H1 (cell line): ENCODE data around the gene TM9SF3. TPM values are rescaled to one million over a fixed set of nuclear protein-coding genes. Genes with fewer than 3 reads are reported as not detected.
A peak's percentile ranks its signal among the peaks of the same experiment; 100 is the strongest.

Experiments
- CTCF ChIA-PET: fragments of 300-600 bp; sonication (Branson Sonifier 250); formaldehyde crosslinking; loops from one replicate; lab custom pipeline; 2021; ENCODE audit not compliant: partially characterized antibody; lab: Charles Lee
- POLR2A ChIA-PET: fragments of 300-600 bp; sonication (Branson Sonifier 250); formaldehyde crosslinking; loops from one replicate; lab custom pipeline; 2021; ENCODE audit warnings: inconsistent platforms; ENCODE audit not compliant: partially characterized antibody; lab: Charles Lee
- DNase-seq, 2 experiments: peaks; one replicate each; pipeline versions ENCODE4 v3.0.0 to v3.0.0-alpha.2; 2010 to 2022; ENCODE audit warnings: low spot score in 2 of 2, low read depth in 1 of 2, mixed read lengths in 1 of 2
- FAIRE-seq: peaks from 2 replicates; lab custom pipeline; 2011; peaks lifted over from hg19 to GRCh38; lab: Jason Lieb, UNC
- H2AFZ ChIP-seq: 2 replicates; pipeline ENCODE4 v1.8.1; 2012; ENCODE audit warnings: low read length, inconsistent platforms
- H2AK5ac ChIP-seq: 2 replicates; pipeline ENCODE4 v1.6.1; 2013; ENCODE audit warnings: low read depth, low read length
- H2BK120ac ChIP-seq: replicated peaks from 2 replicates; pipeline ENCODE3; 2013; ENCODE audit warnings: low read depth, low read length, inconsistent platforms
- H2BK12ac ChIP-seq: 2 replicates; pipeline ENCODE4 v1.6.1; 2013; ENCODE audit warnings: low read depth, low read length
- H2BK15ac ChIP-seq: 2 replicates; pipeline ENCODE4 v1.6.1; 2013; ENCODE audit warnings: low read length
- H2BK20ac ChIP-seq: 2 replicates; pipeline ENCODE4 v1.6.1; 2013; ENCODE audit warnings: low read length
- H2BK5ac ChIP-seq: 2 replicates; pipeline ENCODE4 v1.6.1; 2013; ENCODE audit warnings: low read depth, low read length
- H3K14ac ChIP-seq: 2 replicates; pipeline ENCODE4 v1.6.1; 2013; ENCODE audit warnings: inconsistent platforms; ENCODE audit not compliant: insufficient read length
- H3K18ac ChIP-seq: 2 replicates; pipeline ENCODE4 v1.6.1; 2013; ENCODE audit warnings: low read length; ENCODE audit errors: extremely low read depth
- H3K23ac ChIP-seq: 2 replicates; pipeline ENCODE4 v1.6.1; 2013; ENCODE audit warnings: inconsistent platforms; ENCODE audit not compliant: insufficient read length
- H3K23me2 ChIP-seq: 2 replicates; pipeline ENCODE4 v1.6.1; 2013; ENCODE audit warnings: low read depth, low read length
- H3K27ac ChIP-seq: 2 replicates; pipeline ENCODE4 v1.6.1; 2011; ENCODE audit warnings: low read depth, low read length, inconsistent platforms
- H3K27me3 ChIP-seq, 4 experiments: replicated peaks in 1 of 4; 1 replicate in 1 of 4; 2 replicates in 3 of 4; pipeline versions ENCODE4 v1.6.1 to v1.8.1; 2011 to 2013; ENCODE audit warnings: low read length in 3 of 4, mild to moderate bottlenecking in 3 of 4, inconsistent platforms in 2 of 4, mixed read lengths in 2 of 4, moderate library complexity in 1 of 4; ENCODE audit not compliant: control insufficient read depth in 3 of 4, insufficient read depth in 3 of 4; ENCODE audit errors: extremely low read depth in 1 of 4
- H3K36me3 ChIP-seq, 4 experiments: 2 replicates each; pipeline versions ENCODE4 v1.6.1 to v1.8.1; 2011 to 2013; ENCODE audit warnings: mild to moderate bottlenecking in 4 of 4, low read length in 3 of 4, moderate library complexity in 2 of 4, control low read depth in 1 of 4, inconsistent platforms in 1 of 4; ENCODE audit not compliant: insufficient read depth in 4 of 4, control insufficient read depth in 2 of 4
- H3K4ac ChIP-seq: replicated peaks from 2 replicates; pipeline ENCODE3; 2013; ENCODE audit warnings: low read length, low read depth, mixed read lengths, inconsistent platforms; ENCODE audit not compliant: insufficient read length
- H3K4me1 ChIP-seq, 4 experiments: replicated peaks in 1 of 4; 1 replicate in 1 of 4; 2 replicates in 3 of 4; pipeline versions ENCODE4 v1.6.1 to v1.8.1; 2011 to 2013; ENCODE audit warnings: low read length in 3 of 4, inconsistent platforms in 2 of 4, mixed read lengths in 1 of 4; ENCODE audit not compliant: insufficient read depth in 4 of 4, control insufficient read depth in 3 of 4
- H3K4me2 ChIP-seq, 2 experiments: 2 replicates each; pipeline versions ENCODE4 v1.6.1 to v1.8.1; 2011 to 2013; ENCODE audit warnings: low read depth in 2 of 2, low read length in 2 of 2, control low read depth in 1 of 2, inconsistent platforms in 1 of 2, mild to moderate bottlenecking in 1 of 2; ENCODE audit not compliant: insufficient read depth in 1 of 2
- H3K4me3 ChIP-seq, 4 experiments: fragments of 200-600, 300-600 bp in 1 of 4; sonication (generic), shearing (Covaris generic), sonication (Bioruptor Twin) in 1 of 4; 2 replicates each; pipeline versions ENCODE4 v1.5.1 to v1.8.1; 2011 to 2016; ENCODE audit warnings: low read length in 4 of 4, low read depth in 3 of 4, control low read depth in 2 of 4, inconsistent platforms in 2 of 4, mild to moderate bottlenecking in 2 of 4, mixed read lengths in 1 of 4, moderate library complexity in 1 of 4; ENCODE audit not compliant: insufficient read depth in 2 of 4; ENCODE audit errors: extremely low read depth in 1 of 4
- H3K56ac ChIP-seq: replicated peaks from 2 replicates; pipeline ENCODE3; 2013; ENCODE audit warnings: low read depth, mild to moderate bottlenecking, mixed read lengths, low read length, inconsistent platforms; ENCODE audit not compliant: insufficient read length
- H3K79me1 ChIP-seq: 2 replicates; pipeline ENCODE4 v1.6.1; 2013; ENCODE audit warnings: low read depth, low read length, control low read depth
- H3K79me2 ChIP-seq, 2 experiments: 2 replicates each; pipeline versions ENCODE4 v1.6.1 to v1.8.1; 2012 to 2013; ENCODE audit warnings: low read length in 2 of 2, mild to moderate bottlenecking in 2 of 2, inconsistent platforms in 1 of 2; ENCODE audit not compliant: insufficient read depth in 2 of 2, control insufficient read depth in 1 of 2
- H3K9ac ChIP-seq, 4 experiments: replicated peaks in 1 of 4; 1 replicate in 1 of 4; 2 replicates in 3 of 4; pipeline versions ENCODE4 v1.6.1 to v1.8.1; 2011 to 2013; ENCODE audit warnings: low read depth in 3 of 4, low read length in 3 of 4, control low read depth in 2 of 4, mild to moderate bottlenecking in 2 of 4, moderate library complexity in 2 of 4, inconsistent platforms in 1 of 4; ENCODE audit errors: extremely low read depth in 1 of 4
- H3K9me3 ChIP-seq, 2 experiments: 2 replicates each; pipeline versions ENCODE4 v1.6.1 to v1.8.1; 2012 to 2013; ENCODE audit warnings: mild to moderate bottlenecking in 2 of 2, moderate library complexity in 2 of 2, control low read depth in 1 of 2, inconsistent platforms in 1 of 2, low read depth in 1 of 2, low read length in 1 of 2, mixed read lengths in 1 of 2; ENCODE audit not compliant: insufficient read depth in 2 of 2
- H4K20me1 ChIP-seq, 2 experiments: replicated peaks in 1 of 2; 2 replicates each; pipeline versions ENCODE3 to v1.8.1; 2011 to 2013; ENCODE audit warnings: inconsistent platforms in 2 of 2, low read length in 2 of 2, mild to moderate bottlenecking in 1 of 2; ENCODE audit not compliant: insufficient read depth in 2 of 2, control insufficient read depth in 1 of 2
- H4K5ac ChIP-seq: 2 replicates; pipeline ENCODE4 v1.6.1; 2013; ENCODE audit warnings: low read length, low read depth, mixed read lengths, inconsistent platforms; ENCODE audit not compliant: insufficient read length
- H4K8ac ChIP-seq: 2 replicates; pipeline ENCODE4 v1.8.0; 2013; ENCODE audit warnings: mild to moderate bottlenecking, moderate library complexity, low read length, inconsistent platforms; ENCODE audit not compliant: insufficient read depth; ENCODE audit errors: extremely low read depth
- H4K91ac ChIP-seq: replicated peaks from 2 replicates; pipeline ENCODE3; 2013; ENCODE audit warnings: low read length, mixed read lengths, inconsistent platforms; ENCODE audit not compliant: insufficient read length
- RAD21 ChIP-seq, 2 experiments: IDR thresholded peaks in 1 of 2; conservative IDR thresholded peaks in 1 of 2; 2 replicates each; pipeline ENCODE4 v1.6.1; 2011; ENCODE audit warnings: low read depth in 2 of 2, low read length in 2 of 2, improper control_type of control experiment in 1 of 2, inconsistent platforms in 1 of 2, mild to moderate bottlenecking in 1 of 2, moderate library complexity in 1 of 2
- RNF2 ChIP-seq: fragments of 200-900, 300-1000 bp; sonication (generic); IDR thresholded peaks from 2 replicates; pipeline ENCODE4 v1.7.1; 2016; ENCODE audit warnings: borderline replicate concordance, low read depth, mild to moderate bottlenecking, antibody characterized with exemption, low read length; ENCODE audit not compliant: poor library complexity, severe bottlenecking; ENCODE audit errors: missing control alignments
- SAP30 ChIP-seq: fragments of 300-600 bp; sonication (generic); IDR thresholded peaks from 2 replicates; pipeline ENCODE4 v1.7.1; 2012; ENCODE audit warnings: low read length, moderate library complexity, mild to moderate bottlenecking, inconsistent platforms; ENCODE audit not compliant: insufficient read depth, insufficient replicate concordance
- TEAD4 ChIP-seq: IDR thresholded peaks from 2 replicates; pipeline ENCODE4 v1.6.1; 2012; ENCODE audit warnings: low read depth, low read length, inconsistent platforms, mixed read lengths
- YY1 ChIP-seq: IDR thresholded peaks from 2 replicates; pipeline ENCODE4 v1.6.1; 2011; ENCODE audit warnings: low read depth, mild to moderate bottlenecking, low read length
- WGBS, 2 experiments: shearing (Covaris generic) in 1 of 2; methylation state at CpG; one replicate each; pipeline versions ENCODE4 v1.1.6 to v1.1.7; 2013 to 2015; ENCODE audit warnings: low lambda C conversion rate in 2 of 2, mixed read lengths in 2 of 2, inconsistent platforms in 1 of 2, low coverage in 1 of 2, missing lambda C conversion rate in 1 of 2; ENCODE audit not compliant: insufficient replicate concordance in 2 of 2, insufficient coverage in 1 of 2, insufficient read length in 1 of 2; ENCODE audit errors: extremely low coverage in 1 of 2, missing lambda C conversion rate in 1 of 2; 5-methylcytosine and 5-hydroxymethylcytosine counted together
- polyA plus RNA-seq, 7 experiments: library from polyadenylated mRNA; depleted of rRNA in 3 of 7; stranded (reverse) in 5 of 7; unstranded in 2 of 7; fragments of >200 nt in 5 of 7; fragments of 200-250 nt in 2 of 7; gene quantifications; 1 replicate in 5 of 7; 2 replicates in 1 of 7; 4 replicates in 1 of 7; pipeline versions ENCODE4 v1.2.1 to v1.2.3, GENCODE V29; 2011 to 2013; ENCODE audit warnings: missing spikeins in 2 of 7, mixed read lengths in 2 of 7
- total RNA-seq: library from RNA; stranded (reverse); fragmentation: NEBNext Ultra II Directional; extraction: Animal tissue kit (Norgen Biotek cat#: 25700); gene quantifications from 2 replicates; pipeline ENCODE4 v1.2.1, GENCODE V29; 2021

The TM9SF3 gene
- total and polyA plus RNA-seq, 2 of the 8 experiments (the other 6 are each of a cell fraction or from before 2014, with no cell fraction given) = 123 to 127 TPM

DNA sequence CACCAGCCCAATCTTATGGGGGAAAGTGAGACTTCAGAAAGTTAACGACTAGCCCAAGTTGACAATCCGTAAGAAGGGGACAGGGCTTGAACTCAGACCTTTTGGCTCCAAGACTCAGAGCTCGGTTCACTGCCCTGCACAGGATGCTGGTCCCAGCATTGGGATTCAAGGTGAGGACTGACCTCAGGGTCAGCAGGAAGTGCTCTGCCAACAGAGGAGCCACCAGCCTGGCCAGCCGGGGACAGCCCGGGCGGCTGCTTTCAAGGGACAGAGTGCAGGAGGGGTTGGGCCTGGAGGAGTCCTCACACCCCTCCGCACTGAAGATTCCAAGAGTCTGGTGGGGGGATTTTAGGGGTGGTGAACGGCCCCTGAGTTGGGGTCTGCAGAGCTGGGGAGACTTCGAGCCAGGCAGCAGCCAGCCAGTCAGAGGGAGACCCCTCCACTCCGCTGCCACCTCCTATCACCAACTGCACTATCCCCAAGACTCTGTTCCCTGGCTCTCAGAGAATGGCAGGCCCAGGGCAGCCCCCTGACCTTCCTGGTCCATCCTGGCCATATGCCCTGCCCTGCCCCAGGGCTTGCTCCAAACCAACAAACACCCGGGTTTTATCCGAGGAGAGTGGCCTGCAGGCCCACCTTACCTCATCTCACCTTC is 92.8 kb downstream of the TM9SF3 start:
- Histone ChIP-seq H3K4me3 (no peak overlapping the region), H2AK5ac (no peak overlapping the region), H3K14ac (no peak overlapping the region), H3K4me2 (no peak overlapping the region), H3K23ac (no peak overlapping the region), H3K36me3 (no peaks in the 10 kb centered on the region), H3K23me2 (no peaks in the 10 kb centered on the region), H4K20me1 (no peaks in the 10 kb centered on the region), H4K8ac (peak overlapping the region; percentile 30; the same call in 1 of the 2 replicates), H3K27ac (no peak overlapping the region), H2BK120ac (no peak overlapping the region), H2BK20ac (no peak overlapping the region), H4K5ac (no peak overlapping the region), H3K56ac (no peak overlapping the region), H3K27me3 (no peaks in the 10 kb centered on the region), H2AFZ (no peak overlapping the region), H2BK12ac (no peak overlapping the region), H3K9ac (no peak overlapping the region), H3K18ac (no peak overlapping the region), H3K9me3 (no peaks in the 10 kb centered on the region), H4K91ac (no peak overlapping the region), H2BK15ac (no peak overlapping the region), H2BK5ac (no peak overlapping the region), H3K4me1 (peaks cover 0 to 3% (median 0%) of the 10 kb centered on the region in 4 experiments; a peak in 1 of 7 replicates), H3K79me2 (no peaks in the 10 kb centered on the region), H3K4ac (no peak overlapping the region), H3K79me1 (no peaks in the 10 kb centered on the region)
- CTCF ChIA-PET = interaction anchor here (0.8 to 13.1 kb wide), 8 partner anchors 8 to 123 kb away, joined by 3 to 276 read pairs (median 8); partner anchors contain the start of gene TLL2
- POLR2A ChIA-PET = no interaction called here
- no peak for TF ChIP-seq RAD21 (IDR thresholded peaks at IDR 0.05 in 1 of 2, conservative IDR thresholded peaks at IDR 0.05 in 1 of 2; ENCODE audit: low read depth in 2 of 2, low read length in 2 of 2)
- TF ChIP-seq TEAD4 = no peak
- no peak for TF ChIP-seq RNF2
- TF ChIP-seq SAP30 = no peak
- no peak for TF ChIP-seq YY1
- FAIRE-seq (no peak), DNase-seq (no peak)
- 92% methylated on average over 12 of the region's 12 CpGs; no CpG with 5 or more reads in 1 of the 2 experiments for WGBS, 2 experiments
